GM10248 (cell line): ENCODE measurements around the gene MRPL12.
A peak's percentile ranks its signal among the peaks of the same experiment; 100 is the strongest.

ENCODE experiments used
- CTCF ChIA-PET: fragments of 300-600 bp; sonication (Branson Sonifier 250); formaldehyde crosslinking; extraction: SDS; loops from one replicate; lab custom pipeline; 2021; ENCODE audit warnings: antibody characterized with exemption; lab: Yijun Ruan, JAX
- POLR2A ChIA-PET: fragments of 350-650 bp; sonication (Branson Sonifier 250); formaldehyde crosslinking; extraction: SDS; loops from one replicate; lab custom pipeline; 2020; ENCODE audit warnings: antibody characterized with exemption; lab: Yijun Ruan, JAX
- DNase-seq: peaks from one replicate; pipeline ENCODE4 v3.0.0; 2012; ENCODE audit errors: extremely low spot score
- TF ChIP-seq, protein P1 (sequence below): IDR thresholded peaks from 2 replicates; pipeline ENCODE4 v1.5.1; 2012; ENCODE audit warnings: mild to moderate bottlenecking, low read depth; ENCODE audit errors: extremely low read depth, missing control alignments, control extremely low read depth

MRPL12 gene

DNA sequence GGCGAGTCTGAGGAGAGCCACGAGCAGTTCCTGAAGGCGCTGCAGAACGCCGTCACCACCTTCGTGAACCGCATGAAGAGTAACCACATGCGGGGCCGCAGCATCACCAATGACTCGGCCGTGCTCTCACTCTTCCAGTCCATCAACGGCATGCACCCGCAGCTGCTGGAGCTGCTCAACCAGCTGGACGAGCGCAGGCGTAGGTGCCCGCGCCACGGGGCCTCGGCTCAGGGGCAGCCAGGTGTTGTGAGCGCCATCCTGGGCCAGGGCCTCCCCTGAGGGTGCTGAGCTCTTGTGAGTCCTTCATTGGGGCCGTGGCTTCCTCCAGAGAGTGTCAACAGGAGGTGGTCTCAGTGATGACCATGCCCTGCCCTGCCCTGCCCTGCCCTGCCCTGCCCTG is 7.4 kb upstream of the MRPL12 start:
- CTCF ChIA-PET: no interaction called here
- POLR2A ChIA-PET: no interaction called here
- DNase-seq: no peak
- TF ChIP-seq, protein P1, sequence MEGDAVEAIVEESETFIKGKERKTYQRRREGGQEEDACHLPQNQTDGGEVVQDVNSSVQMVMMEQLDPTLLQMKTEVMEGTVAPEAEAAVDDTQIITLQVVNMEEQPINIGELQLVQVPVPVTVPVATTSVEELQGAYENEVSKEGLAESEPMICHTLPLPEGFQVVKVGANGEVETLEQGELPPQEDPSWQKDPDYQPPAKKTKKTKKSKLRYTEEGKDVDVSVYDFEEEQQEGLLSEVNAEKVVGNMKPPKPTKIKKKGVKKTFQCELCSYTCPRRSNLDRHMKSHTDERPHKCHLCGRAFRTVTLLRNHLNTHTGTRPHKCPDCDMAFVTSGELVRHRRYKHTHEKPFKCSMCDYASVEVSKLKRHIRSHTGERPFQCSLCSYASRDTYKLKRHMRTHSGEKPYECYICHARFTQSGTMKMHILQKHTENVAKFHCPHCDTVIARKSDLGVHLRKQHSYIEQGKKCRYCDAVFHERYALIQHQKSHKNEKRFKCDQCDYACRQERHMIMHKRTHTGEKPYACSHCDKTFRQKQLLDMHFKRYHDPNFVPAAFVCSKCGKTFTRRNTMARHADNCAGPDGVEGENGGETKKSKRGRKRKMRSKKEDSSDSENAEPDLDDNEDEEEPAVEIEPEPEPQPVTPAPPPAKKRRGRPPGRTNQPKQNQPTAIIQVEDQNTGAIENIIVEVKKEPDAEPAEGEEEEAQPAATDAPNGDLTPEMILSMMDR: no peak

DNA sequence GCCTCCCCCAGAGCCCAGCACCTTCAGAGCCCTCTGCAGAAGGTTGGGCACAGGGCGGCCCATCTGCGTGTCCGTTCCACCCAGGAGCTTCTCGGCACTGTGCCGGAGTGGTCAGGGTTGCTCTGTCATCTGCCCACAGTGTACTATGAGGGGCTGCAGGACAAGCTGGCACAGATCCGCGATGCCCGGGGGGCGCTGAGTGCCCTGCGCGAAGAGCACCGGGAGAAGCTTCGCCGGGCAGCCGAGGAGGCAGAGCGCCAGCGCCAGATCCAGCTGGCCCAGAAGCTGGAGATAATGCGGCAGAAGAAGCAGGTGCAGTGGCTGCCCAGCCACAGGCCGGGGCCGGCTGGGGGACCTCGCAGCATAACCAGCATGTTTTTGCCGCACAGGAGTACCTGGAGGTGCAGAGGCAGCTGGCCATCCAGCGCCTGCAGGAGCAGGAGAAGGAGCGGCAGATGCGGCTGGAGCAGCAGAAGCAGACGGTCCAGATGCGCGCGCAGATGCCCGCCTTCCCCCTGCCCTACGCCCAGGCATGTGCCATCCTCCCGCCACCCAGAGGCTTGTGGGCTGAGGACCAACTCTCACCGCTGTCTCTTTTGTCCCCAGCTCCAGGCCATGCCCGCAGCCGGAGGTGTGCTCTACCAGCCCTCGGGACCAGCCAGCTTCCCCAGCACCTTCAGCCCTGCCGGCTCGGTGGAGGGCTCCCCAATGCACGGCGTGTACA is 6.8 kb upstream of the MRPL12 start:
- DNase-seq: no peak
- ChIA-PET CTCF (no interaction called here), POLR2A (no interaction called here)
- TF ChIP-seq, protein P1: no peak

- no peak for DNase-seq
- ChIA-PET CTCF (no interaction called here), POLR2A (no interaction called here)
- TF ChIP-seq, protein P1: no peak
Measured at GRCh38 chr17:81697261-81698044, 5.7 kb upstream of the MRPL12 start.

DNA sequence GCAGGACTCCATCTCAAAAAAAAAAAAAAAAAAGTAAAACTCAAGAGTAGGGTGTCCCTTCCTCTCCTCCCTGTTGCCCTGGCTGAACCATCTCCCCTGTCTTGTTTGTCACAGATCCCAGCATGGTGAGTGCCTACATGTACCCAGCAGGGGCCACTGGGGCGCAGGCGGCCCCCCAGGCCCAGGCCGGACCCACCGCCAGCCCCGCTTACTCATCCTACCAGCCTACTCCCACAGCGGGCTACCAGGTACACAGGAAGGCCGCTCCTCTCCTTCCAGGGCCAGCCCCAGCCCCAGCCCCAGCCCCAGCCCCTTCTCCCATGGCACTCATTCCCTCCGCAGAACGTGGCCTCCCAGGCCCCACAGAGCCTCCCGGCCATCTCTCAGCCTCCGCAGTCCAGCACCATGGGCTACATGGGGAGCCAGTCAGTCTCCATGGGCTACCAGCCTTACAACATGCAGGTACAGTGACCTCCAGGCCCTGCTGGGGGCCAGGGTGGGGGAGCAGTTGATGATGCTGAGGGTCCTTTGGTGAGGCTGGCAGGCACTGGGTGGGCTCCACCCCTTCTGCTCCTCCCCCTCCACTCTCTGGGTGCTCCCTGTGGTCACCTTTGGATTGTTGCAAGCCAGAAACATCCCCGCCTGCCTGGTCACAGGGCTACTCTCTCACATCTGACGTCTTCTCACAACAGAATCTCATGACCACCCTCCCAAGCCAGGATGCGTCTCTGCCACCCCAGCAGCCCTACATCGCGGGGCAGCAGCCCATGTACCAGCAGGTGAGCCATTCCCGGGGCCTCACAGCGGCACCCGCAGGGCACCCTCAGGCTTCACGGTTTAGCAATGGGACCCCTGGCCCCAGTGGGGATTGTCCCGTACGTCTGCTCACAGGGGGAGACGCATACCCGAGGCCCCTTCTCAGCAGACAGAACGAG is 2.5 kb upstream of the MRPL12 start:
- no peak for DNase-seq
- TF ChIP-seq, protein P1: no peak
- CTCF ChIA-PET: interaction anchor here (1.2 to 2.8 kb wide), 4 partner anchors 10 to 182 kb away, joined by 3 to 12 read pairs (median 3); partner anchors contain the start of genes ARL16 and HGS
- POLR2A ChIA-PET: interaction anchor here (0.6 to 1.0 kb wide), 2 partner anchors 18 to 28 kb away, joined by 3 read pairs; no protein-coding TSS in a partner anchor

- TF ChIP-seq, protein P1: peak; percentile 19
- ChIA-PET POLR2A (interaction anchor here (0.6 to 1.0 kb wide), 2 partner anchors 19 to 29 kb away, joined by 3 read pairs; no protein-coding TSS in a partner anchor), CTCF (interaction anchor here (1.0 to 2.8 kb wide), 6 partner anchors 11 to 183 kb away, joined by 3 to 12 read pairs (median 3); partner anchors contain the start of genes ARL16 and HGS)
- no peak for DNase-seq
Measured at GRCh38 chr17:81701288-81702071, 1.7 kb upstream of the MRPL12 start.
